ENCODE data around the gene ANP32B. TPM values are rescaled to one million over a fixed set of nuclear protein-coding genes. Genes with fewer than 3 reads are reported as not detected.
"Not testable (repeated sequence)": the region's sequence is repeated elsewhere in the genome, so short reads cannot be mapped to it uniquely, and the experiment has no call there.

The ANP32B gene
- polyA plus RNA-seq, 1 donor from 2014 or later: 87.0 TPM

DNA sequence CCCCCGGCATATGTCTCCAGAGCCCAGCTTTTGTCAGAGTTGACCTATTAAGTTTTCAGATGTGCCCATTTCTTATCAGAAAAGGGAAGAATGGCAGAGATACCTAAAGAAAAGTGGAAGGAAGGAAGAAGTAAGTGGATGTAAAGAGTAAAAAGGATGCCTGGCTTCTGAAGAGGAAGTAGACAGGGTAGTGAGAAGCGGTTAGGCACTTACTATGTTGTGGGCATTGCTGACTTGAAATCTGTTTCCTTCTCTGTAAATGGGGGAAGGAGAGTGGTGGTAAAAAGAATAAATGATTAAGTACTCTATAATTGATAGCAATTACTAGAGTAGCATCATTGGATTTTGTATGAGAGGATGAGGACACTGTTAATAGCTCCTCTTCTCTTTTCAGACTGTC is 9.9 kb downstream of the ANP32B start:
- Mint-ChIP-seq H3K27me3 (no peaks in the 10 kb centered on the region), H3K9me3 (no peaks in the 10 kb centered on the region), H3K4me3 (peak overlapping the region in 3 of 4 donors; percentile 6 to 65 (median 53)), H3K4me1 (peaks cover 51 to 66% (median 65%) of the 10 kb centered on the region in 3 donors), H3K36me3 (peaks cover 2% of the 10 kb centered on the region), H3K27ac (peak overlapping the region; percentile 1 to 63 (median 40))

DNA sequence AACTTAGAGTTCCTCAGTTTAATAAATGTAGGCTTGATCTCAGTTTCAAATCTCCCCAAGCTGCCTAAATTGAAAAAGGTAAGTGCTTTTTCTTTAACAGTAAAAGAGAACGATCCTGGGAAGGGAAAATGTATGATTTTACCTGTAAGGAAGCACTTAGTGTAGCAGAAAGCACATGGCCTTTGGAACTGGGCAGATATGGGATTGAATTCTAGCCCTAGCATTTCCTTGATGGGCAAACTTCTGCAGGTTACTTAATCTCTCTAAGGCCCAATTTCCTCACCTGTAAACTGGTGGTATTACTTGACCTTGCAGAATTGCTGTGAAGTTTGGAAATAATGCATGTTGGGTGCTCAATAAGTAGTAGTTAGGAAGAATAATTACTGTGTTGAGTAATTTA is 11.6 kb downstream of the ANP32B start:
- Mint-ChIP-seq H3K36me3 (peaks cover 2% of the 10 kb centered on the region), H3K4me3 (no peak overlapping the region), H3K9me3 (no peaks in the 10 kb centered on the region), H3K27ac (no peak overlapping the region), H3K27me3 (no peaks in the 10 kb centered on the region), H3K4me1 (peaks cover 38 to 52% (median 51%) of the 10 kb centered on the region in 3 donors)

DNA sequence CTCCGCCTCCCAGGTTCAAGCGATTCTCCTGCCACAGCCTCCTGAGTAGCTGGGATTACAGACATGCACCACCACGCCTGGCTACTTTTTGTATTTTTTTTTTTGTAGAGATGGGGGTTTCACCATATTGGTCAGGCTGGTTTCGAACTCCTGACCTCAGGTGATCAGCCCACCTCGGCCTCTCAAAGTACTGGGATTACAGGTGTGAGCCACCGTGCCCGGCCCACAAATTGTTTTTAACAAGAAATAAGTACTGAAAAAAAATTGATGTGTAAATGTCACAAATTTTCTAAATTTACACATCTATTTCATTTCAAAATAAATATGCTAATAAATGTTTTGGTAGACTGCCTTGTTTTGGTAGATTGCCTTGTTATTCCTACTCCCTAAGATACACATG is 13.5 kb downstream of the ANP32B start:
- H3K9me3 Mint-ChIP-seq, H3K27ac Mint-ChIP-seq, H3K27me3 Mint-ChIP-seq, H3K36me3 Mint-ChIP-seq, H3K4me3 Mint-ChIP-seq: not testable (repeated sequence)
- H3K4me1 Mint-ChIP-seq: peaks cover 23 to 39% (median 37%) of the 10 kb centered on the region in 3 donors

GRCh38 chr9:97997330-97998276 is 14.5 kb downstream of the ANP32B start:
- Mint-ChIP-seq H3K4me3 (no peak overlapping the region), H3K36me3 (peaks cover 2% of the 10 kb centered on the region), H3K27me3 (no peaks in the 10 kb centered on the region), H3K27ac (no peak overlapping the region), H3K4me1 (peaks cover 15 to 32% (median 30%) of the 10 kb centered on the region in 3 donors), H3K9me3 (no peaks in the 10 kb centered on the region)

DNA sequence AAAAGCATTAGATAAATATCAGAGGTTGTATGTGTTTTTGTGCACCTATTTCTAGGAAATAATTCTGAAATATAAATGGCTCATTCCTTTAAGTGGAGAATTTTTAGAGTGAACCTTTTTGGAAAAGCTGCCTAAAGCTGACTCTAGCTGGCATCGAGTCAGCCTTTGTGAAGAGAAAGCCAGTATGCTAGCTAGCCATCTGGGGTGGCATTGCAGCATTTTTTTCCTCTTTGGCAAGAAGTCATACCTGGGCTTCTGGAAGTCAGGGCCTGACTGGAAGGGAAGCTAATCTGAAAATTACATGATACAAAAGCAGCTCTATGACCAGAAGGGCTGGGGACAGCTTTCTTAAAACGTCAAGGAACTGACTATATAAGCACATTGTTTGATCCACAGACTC is 19.7 kb downstream of the ANP32B start:
- H3K27me3 Mint-ChIP-seq: no peaks in the 10 kb centered on the region
- H3K4me3 Mint-ChIP-seq: no peak overlapping the region
- H3K4me1 Mint-ChIP-seq: peaks cover 0 to 2% (median 0%) of the 10 kb centered on the region in 3 donors
- peak overlapping the region in 1 of 3 donors; percentile 27 for H3K27ac Mint-ChIP-seq
- no peaks in the 10 kb centered on the region for H3K36me3 Mint-ChIP-seq
- no peaks in the 10 kb centered on the region for H3K9me3 Mint-ChIP-seq

DNA sequence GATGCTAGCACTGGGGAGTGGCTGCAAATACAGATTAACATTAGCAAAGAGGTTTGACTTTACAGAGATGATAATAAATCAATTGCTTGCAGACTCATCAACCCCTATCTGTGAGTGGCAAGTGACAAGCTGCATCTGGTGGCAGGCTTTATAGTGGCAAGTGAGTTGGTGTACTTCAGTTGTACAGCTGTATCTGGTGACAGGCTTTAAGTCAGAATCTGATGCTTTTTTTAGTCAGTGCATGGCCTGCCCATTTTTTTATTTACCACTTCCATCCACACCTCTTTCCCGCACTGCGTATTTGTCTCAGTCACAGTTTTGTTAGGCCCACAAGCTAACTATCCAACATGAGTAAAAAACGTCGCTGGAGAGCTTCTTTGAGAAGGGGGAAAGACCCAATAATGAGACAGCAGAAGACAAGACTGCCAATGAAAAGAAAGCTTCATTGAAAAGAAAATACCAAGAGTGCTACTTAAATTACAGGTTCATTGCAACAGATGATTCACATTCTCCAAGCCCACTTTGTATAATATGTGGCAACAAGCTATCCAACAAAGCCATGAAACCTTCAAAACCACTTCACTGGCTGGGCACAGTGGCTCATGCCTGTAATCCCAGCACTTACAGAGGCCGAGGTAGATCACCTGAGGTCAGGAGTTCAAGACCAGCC is 23.1 kb downstream of the ANP32B start:
- Mint-ChIP-seq H3K36me3 (no peaks in the 10 kb centered on the region), H3K4me1 (peaks cover 16 to 18% (median 17%) of the 10 kb centered on the region in 3 donors), H3K4me3 (no peak overlapping the region), H3K27me3 (no peaks in the 10 kb centered on the region), H3K27ac (no peak overlapping the region), H3K9me3 (no peaks in the 10 kb centered on the region)

GRCh38 chr9:98007251-98007928 is 24.2 kb downstream of the ANP32B start:
- Mint-ChIP-seq H3K36me3 (peaks cover 3% of the 10 kb centered on the region), H3K27me3 (no peaks in the 10 kb centered on the region), H3K4me1 (peaks cover 16 to 18% (median 18%) of the 10 kb centered on the region in 3 donors), H3K4me3 (no peak overlapping the region), H3K9me3 (no peaks in the 10 kb centered on the region), H3K27ac (peak overlapping the region in 1 of 3 donors; percentile 27)

- no peaks in the 10 kb centered on the region for H3K9me3 Mint-ChIP-seq
- peaks cover 3% of the 10 kb centered on the region for H3K36me3 Mint-ChIP-seq
- H3K4me3 Mint-ChIP-seq: no peak overlapping the region
- H3K4me1 Mint-ChIP-seq: peaks cover 16 to 18% (median 18%) of the 10 kb centered on the region in 3 donors
- H3K27me3 Mint-ChIP-seq: no peaks in the 10 kb centered on the region
- H3K27ac Mint-ChIP-seq: no peak overlapping the region
These were observed 25.6 kb downstream of the ANP32B start for GRCh38 chr9:98008764-98009163.

DNA sequence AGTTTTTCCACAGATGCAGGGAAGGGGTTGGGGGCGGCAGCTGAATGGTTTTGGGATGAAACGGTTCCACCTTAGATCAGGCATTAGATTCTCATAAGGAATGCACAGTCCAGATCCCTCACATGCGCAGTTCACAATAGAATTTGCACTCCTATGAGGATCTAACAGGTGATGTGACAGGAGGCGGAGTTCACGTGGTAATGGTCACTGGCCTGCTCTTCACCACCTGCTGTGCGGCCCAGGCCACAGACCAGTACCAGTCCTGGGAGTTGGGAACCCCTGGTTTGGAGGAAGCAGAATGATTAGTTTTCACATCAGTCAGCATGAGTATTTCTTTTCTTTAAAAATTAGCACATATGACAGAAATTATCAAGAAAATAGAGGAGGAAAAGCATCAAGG is 26.3 kb downstream of the ANP32B start:
- H3K4me1 Mint-ChIP-seq: peaks cover 16 to 18% (median 18%) of the 10 kb centered on the region in 3 donors
- peaks cover 3% of the 10 kb centered on the region for H3K36me3 Mint-ChIP-seq
- H3K27me3 Mint-ChIP-seq: no peaks in the 10 kb centered on the region
- no peaks in the 10 kb centered on the region for H3K9me3 Mint-ChIP-seq
- peak overlapping the region in 1 of 4 donors; percentile 57 for H3K4me3 Mint-ChIP-seq
- peak overlapping the region; percentile 29 to 71 (median 59) for H3K27ac Mint-ChIP-seq

- Mint-ChIP-seq H3K4me3 (peak overlapping the region in 1 of 4 donors; percentile 57), H3K4me1 (peaks cover 16 to 18% (median 18%) of the 10 kb centered on the region in 3 donors), H3K36me3 (peaks cover 3% of the 10 kb centered on the region), H3K27ac (peak overlapping the region; percentile 44 to 71 (median 59)), H3K27me3 (no peaks in the 10 kb centered on the region), H3K9me3 (no peaks in the 10 kb centered on the region)
These were observed 26.8 kb downstream of the ANP32B start for GRCh38 chr9:98009936-98010335.

- Mint-ChIP-seq H3K27me3 (no peaks in the 10 kb centered on the region), H3K4me3 (peak overlapping the region in 1 of 4 donors; percentile 44), H3K27ac (peak overlapping the region; percentile 6 to 82 (median 44)), H3K9me3 (no peaks in the 10 kb centered on the region), H3K4me1 (peaks cover 17 to 20% (median 18%) of the 10 kb centered on the region in 3 donors), H3K36me3 (peaks cover 3% of the 10 kb centered on the region)
These were observed 27.3 kb downstream of the ANP32B start for GRCh38 chr9:98010445-98010844.

- peaks cover 3% of the 10 kb centered on the region for H3K36me3 Mint-ChIP-seq
- H3K27me3 Mint-ChIP-seq: no peaks in the 10 kb centered on the region
These were observed 28.0 kb downstream of the ANP32B start for GRCh38 chr9:98011122-98011521.

DNA sequence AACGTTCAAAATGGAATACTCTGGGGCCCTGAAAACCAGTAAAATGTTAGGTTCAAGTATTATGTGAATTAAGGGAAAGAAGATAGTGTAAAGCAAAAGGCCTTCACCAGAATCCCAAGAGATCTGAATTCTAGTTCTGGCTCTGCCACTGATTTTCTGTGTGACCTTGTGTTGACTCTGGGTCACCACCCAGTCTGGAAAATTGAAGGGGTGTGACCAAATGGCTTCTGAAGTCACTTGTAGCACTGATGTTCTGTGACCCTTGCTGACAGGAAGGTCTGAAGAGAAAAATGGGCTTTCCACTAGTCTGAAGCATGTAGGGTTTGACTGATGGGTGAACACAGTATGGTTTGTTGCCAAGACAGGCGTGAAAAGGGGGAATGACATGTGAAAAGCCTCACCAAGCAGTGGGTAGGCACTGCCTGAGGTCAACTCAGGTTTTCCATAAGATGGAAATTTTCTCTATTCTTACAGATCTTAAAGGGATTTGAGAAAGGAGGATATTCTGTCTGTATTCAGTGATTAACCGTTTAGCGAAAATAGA is 33.1 kb downstream of the ANP32B start:
- Mint-ChIP-seq H3K36me3 (peaks cover 13% of the 10 kb centered on the region), H3K27me3 (no peaks in the 10 kb centered on the region), H3K4me1 (peaks cover 0 to 6% (median 2%) of the 10 kb centered on the region in 3 donors), H3K27ac (no peak overlapping the region), H3K4me3 (no peak overlapping the region), H3K9me3 (no peaks in the 10 kb centered on the region)

More at GRCh38 chr9:98011122-98011521, 28.0 kb downstream of the ANP32B start:
- Mint-ChIP-seq H3K4me3 (no peak overlapping the region), H3K4me1 (peaks cover 17 to 20% (median 18%) of the 10 kb centered on the region in 3 donors), H3K27ac (peak overlapping the region; percentile 6 to 82 (median 44)), H3K9me3 (no peaks in the 10 kb centered on the region)

GRCh38 chr9:98017306-98017705 is 34.2 kb downstream of the ANP32B start:
- no peaks in the 10 kb centered on the region for H3K9me3 Mint-ChIP-seq
- no peak overlapping the region for H3K27ac Mint-ChIP-seq
- H3K27me3 Mint-ChIP-seq: no peaks in the 10 kb centered on the region
- no peak overlapping the region for H3K4me3 Mint-ChIP-seq
- peaks cover 12% of the 10 kb centered on the region for H3K36me3 Mint-ChIP-seq
- peaks cover 0 to 4% (median 2%) of the 10 kb centered on the region in 3 donors for H3K4me1 Mint-ChIP-seq
